ENCODE results near the gene PNPO.

PNPO gene

DNA sequence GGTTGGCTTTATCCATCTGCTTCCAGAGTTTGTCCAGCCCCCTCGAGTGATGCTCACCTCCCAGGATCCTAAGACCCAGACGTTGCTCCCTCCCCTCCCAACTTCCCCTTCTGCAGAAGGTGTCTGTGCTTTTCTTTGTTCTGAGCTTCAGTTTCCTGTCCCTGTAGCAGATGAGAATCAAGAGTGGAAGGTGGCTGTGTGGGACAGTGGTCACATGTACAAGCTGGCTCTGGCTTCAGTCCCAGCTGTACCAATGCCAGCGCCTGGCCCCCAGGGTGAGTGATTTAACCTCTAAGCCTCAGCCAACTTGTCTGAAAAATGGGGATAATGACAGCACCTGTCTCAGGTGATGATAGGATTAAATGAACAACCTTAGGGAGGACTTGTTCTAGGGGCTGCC is 8.6 kb downstream of the PNPO start:
- no peak for DNase-seq (ENCODE audit: low read depth, low spot score)

GRCh38 chr17:47950448-47950847 is 9.1 kb downstream of the PNPO start:
- DNase-seq (ENCODE audit: low read depth, low spot score): no peak

- no peak for DNase-seq (ENCODE audit: low read depth, low spot score)
These were observed 11.0 kb downstream of the PNPO start for GRCh38 chr17:47952171-47953021.

- no peak for DNase-seq (ENCODE audit: low read depth, low spot score)
These were observed 12.5 kb downstream of the PNPO start for GRCh38 chr17:47953909-47954308.

DNA sequence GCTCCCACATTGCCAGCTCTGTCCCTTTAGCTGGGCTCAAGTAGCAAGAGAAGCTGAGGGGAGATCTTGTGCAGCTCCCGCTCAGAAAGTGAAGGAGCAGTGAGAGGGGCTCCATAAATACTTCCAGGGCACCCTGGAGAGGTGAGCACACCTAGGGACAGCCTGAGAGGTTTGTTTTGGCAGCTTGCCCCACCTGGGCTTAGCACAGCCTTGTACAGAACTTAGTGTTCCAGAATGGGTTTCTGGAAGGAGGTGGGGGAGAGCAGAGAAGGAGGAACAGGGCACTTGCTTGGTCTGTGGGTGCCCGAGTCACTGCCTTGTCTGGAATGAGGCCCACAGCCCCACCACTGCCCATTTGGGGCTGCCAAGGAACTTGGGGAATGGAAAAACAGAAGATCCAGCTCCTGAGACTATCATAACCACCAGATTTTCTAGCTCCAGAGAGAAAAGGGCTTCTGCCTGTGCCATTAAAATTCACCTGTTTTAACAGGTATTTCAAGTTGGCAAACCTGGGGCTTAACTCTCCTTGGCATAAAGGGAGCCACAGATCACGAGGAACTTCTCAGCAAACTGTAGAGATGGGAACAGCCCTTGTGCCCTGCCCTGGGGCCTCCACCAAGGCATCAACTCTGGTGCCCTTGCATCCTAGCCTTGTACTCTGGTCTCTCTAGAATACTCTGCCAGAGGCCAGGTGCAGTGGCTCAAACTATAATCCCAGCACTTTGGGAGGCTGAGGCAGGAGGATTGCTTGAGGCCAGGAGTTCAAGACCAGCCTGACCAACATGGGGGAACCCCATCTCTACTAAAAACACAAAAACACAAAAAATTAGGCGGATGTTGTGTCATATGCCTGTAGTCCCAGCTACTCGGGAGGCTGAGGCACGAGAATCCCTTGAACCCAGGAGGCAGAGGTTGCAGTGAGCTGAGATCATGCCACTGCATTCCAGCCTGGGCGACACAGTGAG is 14.4 kb downstream of the PNPO start:
- DNase-seq (ENCODE audit: low read depth, low spot score): no peak

DNA sequence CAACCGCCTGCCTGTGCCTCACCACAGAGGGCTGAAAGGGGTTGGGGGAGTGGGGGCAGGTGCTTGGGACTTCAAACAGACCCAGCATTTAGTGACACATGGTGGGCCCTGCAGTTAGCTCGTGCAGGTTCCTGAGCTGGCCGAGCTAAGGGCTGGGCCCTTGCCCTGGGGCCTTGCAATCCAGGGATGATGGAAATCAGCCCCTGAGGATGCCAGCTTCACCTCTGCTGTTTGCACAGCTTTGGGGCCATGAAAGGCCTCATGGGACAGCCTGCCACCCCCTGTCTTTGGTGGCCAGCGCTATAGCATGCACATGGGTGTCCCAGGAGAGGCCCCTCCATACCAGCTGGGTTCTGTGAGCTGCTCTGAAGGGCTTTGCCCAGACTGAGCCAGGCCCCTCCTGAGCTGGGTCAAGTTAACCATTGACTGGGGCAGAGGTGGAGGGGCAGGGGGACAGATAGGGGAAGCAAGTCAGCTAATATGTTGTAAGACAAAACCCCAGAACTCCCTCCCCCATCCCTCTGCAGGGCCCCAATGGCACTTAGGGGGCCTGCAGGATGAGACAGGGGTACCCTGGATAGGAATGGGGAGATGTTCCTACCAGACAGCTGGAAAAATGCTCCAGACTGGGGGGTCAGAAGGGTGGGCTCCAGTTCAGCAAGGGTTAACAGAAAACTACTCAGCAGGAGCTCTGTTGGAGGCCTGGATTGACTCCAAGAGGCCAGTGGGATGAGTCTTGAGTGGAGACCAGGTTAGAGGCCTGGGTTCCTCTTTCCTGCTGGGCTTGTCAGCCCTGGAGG is 15.6 kb downstream of the PNPO start:
- DNase-seq (ENCODE audit: low read depth, low spot score): peak; percentile 25

DNA sequence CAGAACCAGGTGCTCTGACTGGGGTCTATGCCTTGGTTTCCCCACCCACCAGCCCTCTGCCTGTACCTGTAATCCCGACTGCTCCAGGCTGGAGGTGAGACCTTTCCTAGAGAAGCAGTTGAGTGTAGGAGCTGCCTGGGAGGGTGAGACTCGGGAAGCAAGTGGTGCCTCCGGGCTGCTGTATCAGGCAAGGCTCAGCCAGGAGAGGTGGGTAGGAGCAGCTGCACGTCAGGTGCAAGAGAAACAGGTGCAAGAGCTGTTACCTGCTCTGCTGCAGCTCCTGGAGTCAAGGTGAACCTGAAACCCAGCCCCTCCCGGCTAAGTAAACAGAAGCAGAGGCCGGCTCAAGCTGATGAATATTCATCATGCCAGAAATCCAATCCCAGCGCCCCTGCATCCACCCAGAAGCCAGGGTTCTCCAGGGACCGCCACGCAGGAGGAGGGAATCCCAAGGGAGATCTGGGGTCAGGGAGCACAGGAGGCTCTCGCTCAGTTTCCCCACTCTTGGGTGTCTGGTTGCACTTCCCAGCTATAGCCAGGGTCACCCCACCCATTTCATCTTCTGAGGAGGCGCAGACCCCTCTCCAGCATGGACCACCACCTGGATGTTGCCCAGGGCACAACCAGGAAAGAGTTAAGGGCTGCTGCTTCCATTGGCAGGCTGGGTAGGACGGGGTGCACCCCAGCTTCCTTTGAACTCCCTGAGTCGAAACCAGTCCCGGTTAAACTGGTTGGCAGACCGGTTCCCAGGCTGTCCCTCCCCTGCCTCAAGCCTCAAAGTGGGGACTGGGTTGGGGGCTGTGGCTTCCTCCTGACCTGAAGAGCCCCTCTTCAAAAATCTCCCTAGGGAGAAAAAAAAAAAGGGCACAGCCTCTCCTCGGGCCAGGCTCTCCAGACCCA is 16.5 kb downstream of the PNPO start, which contains the start of gene PRR15L:
TSS of gene PRR15L (minus strand) at position 293 of the 900 bp plus-strand sequence. CDS start 4,649 bp downstream, outside the sequence.
- peak; percentile 42 for DNase-seq (ENCODE audit: low read depth, low spot score)

- peak; percentile 43 for DNase-seq (ENCODE audit: low read depth, low spot score)
These were observed 18.7 kb downstream of the PNPO start for GRCh38 chr17:47959825-47960655.

GRCh38 chr17:47961406-47961805 is 20.0 kb downstream of the PNPO start:
- DNase-seq (ENCODE audit: low read depth, low spot score): no peak

GRCh38 chr17:47962901-47963300 is 21.5 kb downstream of the PNPO start:
- DNase-seq (ENCODE audit: low read depth, low spot score): no peak

GRCh38 chr17:47964856-47965255 is 23.5 kb downstream of the PNPO start:
- DNase-seq (ENCODE audit: low read depth, low spot score): no peak

DNA sequence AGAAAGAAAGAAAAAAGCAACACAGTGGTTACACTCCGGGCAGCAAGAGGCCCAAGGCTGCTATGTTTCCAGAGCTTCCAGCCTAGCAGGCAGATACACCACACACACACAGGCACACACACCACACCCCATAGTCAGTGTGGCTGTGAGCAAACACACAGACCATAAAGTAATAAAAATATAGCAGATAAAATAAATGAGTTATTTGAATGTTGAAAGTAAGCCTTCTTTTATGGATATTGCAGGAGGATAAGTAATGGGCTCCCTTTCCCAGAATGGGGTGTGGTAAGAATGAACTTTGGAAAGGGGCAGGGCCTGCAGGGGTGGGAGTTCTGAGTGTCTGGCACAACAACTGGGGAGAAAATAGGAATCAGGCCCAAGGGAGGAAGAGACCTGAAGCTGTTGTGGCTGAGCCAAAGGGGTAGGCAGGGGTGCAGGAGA is 24.7 kb downstream of the PNPO start:
- DNase-seq (ENCODE audit: low read depth, low spot score): no peak

GRCh38 chr17:47967607-47968252 is 26.4 kb downstream of the PNPO start:
- peak; percentile 52 for DNase-seq (ENCODE audit: low read depth, low spot score)

DNA sequence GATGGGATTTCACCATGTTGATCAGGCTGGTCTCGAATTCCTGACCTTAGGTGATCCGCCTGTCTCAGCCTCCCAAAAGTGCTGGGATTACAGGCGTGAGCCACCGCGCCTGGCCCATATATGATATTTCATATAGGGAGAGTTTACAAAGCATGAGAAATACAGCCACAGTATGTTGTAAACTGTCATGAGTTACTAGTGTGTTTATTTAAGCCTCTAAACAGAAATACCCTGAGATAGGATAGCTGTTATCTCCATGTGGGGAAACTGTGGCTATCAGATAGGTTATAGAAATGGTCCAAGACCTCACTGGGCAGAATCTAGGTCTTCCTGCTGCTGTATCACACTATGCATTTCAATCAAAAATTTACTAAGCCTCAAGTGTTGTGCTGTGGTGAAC is 27.5 kb downstream of the PNPO start:
- DNase-seq (ENCODE audit: low read depth, low spot score): no peak

DNA sequence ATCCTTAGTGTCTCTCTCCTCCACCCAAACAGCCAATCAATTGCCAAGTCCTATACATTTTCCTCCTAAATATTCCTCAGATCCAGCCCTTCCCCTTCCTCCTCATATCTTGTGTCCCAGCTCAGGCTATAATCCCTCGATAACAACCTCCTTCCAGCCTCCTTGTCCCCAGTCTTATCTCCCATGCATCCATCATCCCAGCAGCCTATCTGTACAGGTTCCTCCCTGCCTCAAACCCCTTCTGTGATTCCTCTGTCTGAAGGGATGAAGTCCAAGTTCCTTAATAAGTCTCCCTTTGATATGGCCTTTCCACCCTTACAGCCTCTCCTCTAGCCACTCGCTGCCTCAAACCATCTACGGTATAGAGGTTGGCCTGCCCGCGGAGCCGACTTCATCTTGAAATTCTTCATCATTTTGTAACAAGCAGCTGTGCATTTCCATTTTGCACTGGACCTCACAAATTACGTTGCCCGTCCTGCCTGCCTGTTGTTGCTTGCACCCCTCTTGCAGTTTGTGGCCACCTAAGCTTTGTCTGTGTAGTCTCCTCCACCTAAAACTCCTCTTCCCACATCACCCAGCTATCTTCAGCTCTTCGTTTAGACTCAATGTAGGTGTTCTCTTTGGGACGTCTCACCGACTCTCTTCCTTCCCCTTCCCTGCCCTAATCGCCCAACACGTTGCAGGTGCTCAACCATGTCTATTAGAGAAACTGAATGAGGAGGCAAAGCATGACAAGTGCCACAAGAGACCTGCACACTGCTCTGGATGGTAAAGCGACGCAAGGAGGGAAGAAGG is 28.8 kb downstream of the PNPO start:
- DNase-seq (ENCODE audit: low read depth, low spot score): no peak

DNA sequence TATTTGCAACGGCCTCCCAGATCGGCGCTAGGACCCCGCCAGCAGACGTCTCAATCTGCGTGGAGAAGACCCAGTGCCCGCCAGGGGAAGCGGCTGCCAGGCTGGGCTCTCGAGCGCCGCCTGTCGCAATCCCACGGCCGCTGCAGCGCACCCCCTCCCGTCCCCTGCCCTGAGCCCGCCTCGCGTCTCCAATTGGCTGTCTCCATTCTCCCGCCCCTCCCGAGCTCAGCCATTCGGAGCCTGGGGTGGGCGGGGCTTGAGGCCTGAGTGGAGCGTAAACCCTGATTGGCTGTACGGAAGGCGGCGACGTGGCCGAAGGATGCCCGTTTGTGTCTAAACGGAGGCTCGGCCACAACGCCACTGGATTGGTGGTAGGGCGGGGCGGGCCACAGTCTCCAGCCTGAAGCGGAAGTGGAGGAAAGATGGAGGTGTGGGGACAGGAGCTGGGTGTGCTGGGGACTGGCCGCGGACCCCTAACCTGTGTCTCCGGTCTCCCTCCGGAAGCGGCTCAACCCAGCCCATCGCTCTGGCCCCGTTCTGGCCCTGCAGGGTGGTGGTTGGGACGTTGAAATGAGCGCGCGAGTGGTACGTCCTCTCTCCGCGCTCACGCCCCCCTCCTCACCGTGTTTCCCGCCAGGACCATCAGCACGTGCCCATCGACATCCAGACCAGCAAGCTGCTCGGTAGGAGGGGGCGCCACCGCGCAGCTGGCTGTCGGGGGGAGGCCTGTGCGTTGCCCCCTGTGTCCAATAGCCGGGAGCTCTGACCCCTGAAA is 29.5 kb downstream of the PNPO start, which contains the start of gene CDK5RAP3:
TSS of gene CDK5RAP3 (plus strand) at position 389 of the 775 bp plus-strand sequence. CDS start at position 423, 34 bp downstream.
- peak; percentile 100 for DNase-seq (ENCODE audit: low read depth, low spot score)

GRCh38 chr17:47973541-47973940 is 32.2 kb downstream of the PNPO start:
- DNase-seq (ENCODE audit: low read depth, low spot score): no peak
